GM19238 (cell line): ENCODE results near the gene PCDHGC4.
A peak's percentile ranks its signal among the peaks of the same experiment; 100 is the strongest.

ENCODE experiments used
- DNase-seq: peaks from one replicate; pipeline ENCODE4 v3.0.0; 2011; ENCODE audit warnings: low spot score; ENCODE audit not compliant: insufficient read length

The PCDHGC4 gene

GRCh38 chr5:141512390-141512910, 27.6 kb downstream of the PCDHGC4 start:
- peak; percentile 66 for DNase-seq

DNA sequence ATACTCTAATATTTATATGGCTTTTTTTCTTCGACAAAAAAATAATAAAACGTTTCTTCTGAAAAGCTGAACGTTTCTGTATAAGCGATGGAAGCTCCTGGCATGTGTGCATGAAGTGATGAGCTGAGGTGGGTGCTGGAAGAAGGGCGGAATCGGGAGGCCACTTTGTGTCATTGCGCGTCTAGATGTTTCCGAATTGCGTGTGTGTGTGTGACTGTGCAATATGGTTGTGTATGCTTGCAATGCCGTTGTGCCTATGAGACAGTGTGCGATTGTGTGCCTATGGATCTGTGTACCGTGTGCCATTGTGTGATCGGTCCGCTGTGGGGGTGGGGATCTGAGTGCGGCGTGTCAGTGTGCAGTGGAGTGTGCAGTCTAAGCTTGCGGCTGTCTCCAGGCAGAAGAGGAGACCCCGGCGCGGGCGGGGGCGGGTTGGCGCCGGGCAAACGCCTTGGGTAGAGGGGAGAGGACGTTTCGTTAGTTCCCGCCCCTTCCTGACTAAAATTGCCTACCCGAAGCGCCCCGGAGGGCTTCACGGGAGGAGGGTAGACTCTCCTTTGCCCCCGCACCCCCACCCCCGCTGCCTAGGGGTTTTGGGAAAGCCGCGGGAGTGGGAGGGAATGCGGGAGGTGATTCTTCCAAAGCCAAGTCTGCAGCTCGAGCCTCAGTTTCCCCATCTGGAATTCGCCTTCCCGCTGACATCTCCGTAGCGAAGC, 28.2 kb downstream of the PCDHGC4 start:
- DNase-seq = no peak

GRCh38 chr5:141513627-141514329, 28.9 kb downstream of the PCDHGC4 start:
- no peak for DNase-seq

DNA sequence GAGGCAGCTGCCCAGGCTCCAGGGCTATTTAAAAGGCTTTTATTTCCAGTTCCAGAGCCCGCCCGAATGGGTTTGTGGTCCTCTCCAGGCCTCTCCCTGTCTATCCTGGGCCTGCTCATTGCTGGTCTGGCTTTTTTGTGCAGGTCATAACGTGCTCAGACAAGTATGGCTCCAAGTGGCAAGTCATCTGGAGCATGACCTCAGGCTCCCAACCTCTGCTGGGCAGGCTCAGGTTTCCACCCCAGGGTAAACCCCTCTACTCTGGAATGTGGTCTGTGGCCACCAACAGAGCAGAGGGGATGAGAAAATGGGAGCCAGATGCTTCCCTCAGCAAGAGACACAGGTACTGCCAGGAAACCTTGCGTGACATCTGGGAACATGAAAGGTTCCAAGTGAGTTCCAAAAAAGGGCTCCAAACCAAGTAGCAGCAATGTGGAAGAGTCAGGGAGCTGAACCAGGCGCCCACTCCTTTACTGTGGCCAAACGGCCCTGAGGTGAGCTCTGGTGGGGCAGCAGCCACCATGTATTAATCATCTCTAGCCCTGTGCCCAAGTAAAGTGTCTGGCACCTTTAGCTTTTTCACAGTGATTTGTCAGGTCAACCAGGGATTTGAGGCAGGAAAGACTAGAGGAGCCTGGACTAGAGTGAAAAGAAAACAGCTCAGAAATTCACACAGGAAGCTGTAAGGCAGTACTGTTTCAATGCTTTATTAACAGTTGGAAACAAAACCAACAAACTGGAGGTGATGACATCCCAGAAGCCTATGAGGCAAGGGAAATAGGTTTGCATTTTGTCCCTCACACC, 29.7 kb downstream of the PCDHGC4 start:
- no peak for DNase-seq

- DNase-seq = no peak
Observed at GRCh38 chr5:141515141-141515540, 30.3 kb downstream of the PCDHGC4 start.

DNA sequence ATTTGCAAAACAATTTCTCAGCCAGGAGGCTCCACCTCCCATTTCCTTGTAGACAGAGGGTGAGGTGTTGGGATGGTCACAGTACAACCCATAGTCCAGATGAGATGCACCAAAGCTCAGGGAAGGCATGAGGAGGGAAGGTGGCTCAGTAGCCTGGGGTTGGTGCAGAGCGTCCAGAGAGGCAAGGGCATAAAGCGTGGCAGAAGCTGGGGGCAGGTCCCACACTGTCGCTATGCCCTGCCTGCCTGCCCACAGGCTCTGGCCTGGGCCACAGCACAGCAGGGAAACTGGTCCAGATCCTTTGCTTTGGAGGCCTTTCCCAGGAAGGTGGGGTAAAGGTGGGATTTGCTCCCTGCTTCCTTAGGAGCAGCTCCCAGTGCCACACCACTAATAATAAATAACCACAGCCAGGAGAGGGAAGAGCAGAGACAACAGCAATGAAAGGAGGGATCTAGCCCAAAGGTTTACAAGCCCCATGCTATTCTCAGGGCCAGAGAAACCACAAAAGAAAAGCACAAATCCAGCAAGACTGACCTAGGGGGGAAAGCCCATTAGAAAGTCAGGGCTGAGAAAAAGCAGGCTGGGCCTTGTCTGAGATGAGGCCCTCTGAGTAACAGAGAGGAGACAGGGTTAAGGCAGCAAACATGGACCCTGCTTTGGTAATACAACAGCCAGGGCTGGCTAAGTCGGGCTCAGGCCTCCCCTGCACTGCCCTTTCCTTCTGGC, 31.3 kb downstream of the PCDHGC4 start:
- DNase-seq = no peak

DNA sequence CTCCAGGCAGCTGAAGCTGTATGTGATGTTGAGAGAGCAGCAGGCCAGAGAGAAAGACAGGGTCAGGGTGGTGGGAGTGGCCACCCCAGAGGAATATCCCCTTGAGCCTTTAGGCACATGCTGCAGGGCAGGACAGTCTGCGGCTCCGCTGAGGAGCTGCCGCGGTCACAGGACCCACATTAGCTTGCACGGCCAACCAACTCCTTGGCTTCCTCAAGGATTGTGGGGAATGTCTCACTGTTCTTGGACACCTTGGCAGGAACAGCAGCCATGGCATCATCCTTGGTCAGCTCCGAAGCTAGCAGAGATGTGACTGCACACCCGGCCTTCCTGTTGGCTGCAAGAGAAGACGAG, 31.8 kb downstream of the PCDHGC4 start:
- DNase-seq = no peak

DNA sequence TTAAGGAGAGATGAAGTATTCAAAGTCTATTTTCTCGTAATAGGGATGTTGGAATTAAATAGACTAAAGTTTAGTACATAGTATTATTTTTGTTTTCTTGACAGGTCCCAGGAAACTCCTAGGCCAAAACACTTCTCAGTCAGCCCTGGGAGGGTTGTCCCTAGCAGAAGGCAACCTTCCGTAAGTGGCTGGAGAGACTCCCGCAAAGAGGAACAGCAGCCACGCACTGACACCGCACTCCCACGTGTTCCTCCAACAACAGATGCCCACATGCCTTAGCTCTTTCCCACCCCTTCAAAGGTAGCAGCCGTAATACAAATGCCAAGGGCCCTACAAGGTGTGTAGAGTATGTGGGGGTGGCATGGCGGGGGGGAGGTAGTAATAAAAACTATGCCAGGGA, 32.5 kb downstream of the PCDHGC4 start:
- DNase-seq = no peak

- no peak for DNase-seq
Observed at GRCh38 chr5:141517880-141518617, 33.2 kb downstream of the PCDHGC4 start.

GRCh38 chr5:141518618-141519015, 33.8 kb downstream of the PCDHGC4 start:
- DNase-seq = no peak

DNA sequence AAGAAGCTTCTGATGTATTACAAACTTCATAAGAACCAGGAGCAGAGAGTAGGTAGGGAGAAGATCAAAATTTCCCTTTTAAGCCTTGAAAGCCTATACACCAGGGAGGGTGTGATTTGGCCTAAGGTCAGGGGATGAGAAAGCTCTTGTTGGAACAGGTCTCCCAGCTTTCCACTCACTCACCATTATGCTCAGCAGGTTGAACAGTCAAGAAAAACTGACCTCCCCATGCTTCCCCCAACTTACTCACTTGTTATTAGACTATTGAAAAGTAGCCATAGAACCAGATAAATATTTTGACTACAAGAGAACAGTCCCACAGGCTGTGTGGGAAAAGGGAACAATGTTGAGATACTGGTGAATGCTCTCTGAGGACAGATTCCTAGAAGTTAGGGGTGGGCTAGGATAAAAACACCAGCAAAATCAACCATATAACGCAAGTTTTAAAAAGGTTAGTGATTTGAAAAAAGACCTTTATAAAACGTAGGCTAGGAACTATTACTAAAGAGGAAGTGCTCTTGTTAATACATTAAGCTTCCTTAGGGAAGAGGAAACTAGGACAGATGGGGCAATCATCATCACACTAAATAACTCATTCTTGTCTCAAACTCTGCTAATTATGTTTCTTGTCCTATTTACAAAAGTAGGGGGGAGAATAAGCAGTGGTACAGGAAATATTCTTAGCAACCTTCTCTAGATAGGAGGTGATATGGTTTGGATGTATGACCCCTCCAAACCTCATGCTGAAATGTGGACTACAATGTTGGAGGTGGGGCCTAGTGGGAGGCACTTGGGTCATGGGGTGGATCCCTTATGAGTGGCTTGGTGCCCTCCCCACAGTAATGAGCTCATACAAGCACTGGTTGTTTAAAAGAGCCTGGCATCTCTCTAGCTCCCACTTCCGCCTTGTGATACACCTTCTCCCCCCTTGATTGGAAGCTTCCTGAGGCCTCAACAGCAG, 35.1 kb downstream of the PCDHGC4 start:
- no peak for DNase-seq

DNA sequence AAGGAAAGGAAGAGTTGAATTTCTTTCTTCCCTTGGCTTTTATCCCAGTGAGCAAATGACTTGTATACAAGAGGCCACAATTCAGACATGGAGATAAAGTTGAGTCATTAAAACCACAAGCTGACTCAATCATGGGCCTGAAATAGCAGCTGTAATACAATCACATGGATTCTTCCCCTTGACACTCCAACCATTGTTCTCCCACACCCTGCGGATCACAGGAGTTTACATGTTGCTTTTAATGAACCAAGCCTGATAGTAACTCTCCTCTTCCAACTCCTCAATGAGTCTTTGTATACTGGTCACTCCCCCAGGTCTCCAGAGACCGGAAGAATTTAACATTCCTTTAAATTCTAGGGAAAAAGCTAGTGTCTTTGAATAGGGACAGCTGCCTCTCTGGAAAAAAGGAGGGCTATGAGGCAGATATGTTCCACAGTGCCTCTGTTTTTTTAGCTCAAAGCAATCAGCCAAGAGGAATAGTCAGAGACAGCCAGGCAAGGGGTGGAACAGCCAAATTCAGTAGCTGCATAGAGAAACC, 36.5 kb downstream of the PCDHGC4 start:
- DNase-seq = no peak

DNA sequence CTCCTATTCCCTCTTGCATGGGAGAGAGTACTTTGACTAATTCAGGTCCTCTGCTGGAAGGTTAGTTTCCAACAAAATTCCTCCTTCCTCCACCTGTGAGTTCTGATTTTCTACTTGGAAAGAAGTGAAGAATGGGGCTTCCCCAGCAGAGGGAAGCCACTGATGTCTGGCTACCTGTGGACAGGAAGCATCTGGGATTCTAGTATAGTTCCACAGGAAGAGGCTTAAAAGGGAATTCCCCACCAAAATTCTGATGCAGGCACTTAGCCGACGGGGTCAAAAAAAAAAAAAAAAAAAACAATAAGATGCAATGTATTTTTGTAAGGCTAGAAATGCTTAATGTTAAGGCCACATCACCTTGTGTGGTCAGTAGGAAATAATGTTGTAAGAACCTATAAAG, 37.5 kb downstream of the PCDHGC4 start:
- DNase-seq = no peak

DNA sequence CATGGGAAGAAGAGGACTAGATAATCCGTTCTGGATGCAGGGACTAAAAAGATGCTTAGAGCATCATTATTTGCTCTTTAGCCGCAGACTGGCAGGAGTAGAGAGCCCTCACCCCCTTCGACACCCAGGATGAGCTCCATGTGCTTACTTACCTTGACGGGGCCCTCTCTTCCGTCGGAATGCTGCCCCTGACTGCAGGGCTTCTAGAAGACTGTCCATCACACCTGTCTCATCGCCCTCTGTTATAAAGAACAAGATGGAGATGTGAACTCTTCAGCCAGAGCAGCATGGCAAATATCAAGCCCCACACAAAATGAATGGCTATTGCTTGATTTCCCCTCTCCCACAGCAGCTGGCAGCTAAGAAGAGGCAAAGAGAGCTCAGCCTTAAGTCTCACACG, 39.2 kb downstream of the PCDHGC4 start:
- DNase-seq = no peak

- DNase-seq = no peak
Observed at GRCh38 chr5:141524604-141525597, 40.1 kb downstream of the PCDHGC4 start.

DNA sequence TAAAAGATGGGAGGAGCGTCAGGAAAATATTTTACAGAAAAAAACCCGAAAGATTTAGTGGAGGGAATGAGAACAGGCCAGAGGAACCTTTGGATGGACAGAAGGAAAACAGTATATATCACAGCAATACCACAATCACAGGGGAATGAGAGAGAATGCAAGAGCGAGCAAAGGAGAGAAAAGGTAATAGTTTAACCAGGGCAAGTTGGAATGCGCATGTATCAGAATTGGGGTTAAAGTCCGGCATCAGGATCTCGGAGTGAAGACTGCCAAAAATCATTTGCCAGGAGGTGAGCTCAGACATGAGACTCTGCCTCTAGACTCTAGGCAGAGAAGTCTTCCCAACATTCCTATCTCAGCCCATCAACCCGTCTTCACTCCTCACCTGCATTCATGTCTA, 40.8 kb downstream of the PCDHGC4 start:
- no peak for DNase-seq

- no peak for DNase-seq
Observed at GRCh38 chr5:141527426-141527825, 42.6 kb downstream of the PCDHGC4 start.
